Testis (tissue), 3 donors: ENCODE results near the gene GLI3. TPM values are rescaled to one million over a fixed set of nuclear protein-coding genes. Genes with fewer than 3 reads are reported as not detected.

ENCODE experiments used
- DNase-seq: peaks from one replicate; pipeline ENCODE4 v3.0.0-alpha.2; 2019
- H3K27ac ChIP-seq, 2 donors: fragments of 200-600 bp; sonication (generic); one replicate each; pipeline ENCODE4 v1.5.1; 2019
- H3K27me3 ChIP-seq: fragments of 200-600 bp; sonication (generic); one replicate; pipeline ENCODE4 v1.5.1; 2019
- H3K36me3 ChIP-seq: fragments of 200-600 bp; sonication (generic); one replicate; pipeline ENCODE4 v1.5.1; 2017; ENCODE audit warnings: low read depth; ENCODE audit errors: missing control alignments
- H3K4me1 ChIP-seq: fragments of 200-600 bp; sonication (generic); one replicate; pipeline ENCODE4 v1.5.1; 2019
- H3K4me3 ChIP-seq, 2 donors: fragments of 200-600 bp; sonication (generic); one replicate each; pipeline ENCODE4 v1.5.1; 2017 to 2019
- H3K9me3 ChIP-seq: fragments of 200-600 bp; sonication (generic); one replicate; pipeline ENCODE4 v1.5.1; 2017
- POLR2A ChIP-seq: fragments of 450-650 bp; IDR thresholded peaks from one replicate; pipeline ENCODE4 v1.6.1; 2017; ENCODE audit warnings: antibody characterized with exemption, mild to moderate bottlenecking, moderate library complexity
- WGBS, 2 donors: methylation state at CpG; one replicate each; pipeline ENCODE4 v1.1.5; 2018; 5-methylcytosine and 5-hydroxymethylcytosine counted together
- intact Hi-C: fragments of 100-400 bp; cut with DNase I; formaldehyde crosslinking; loops from one replicate; pipeline ENCODE4 v1.15.1; 2023; ENCODE audit warnings: low total_unique reads
- polyA plus RNA-seq: library from polyadenylated mRNA; stranded (reverse); fragments of 350-450 nt; fragmentation: Illumina TruSeq; extraction: RNeasy Lipid Tissue Mini Kit (QIAGEN cat#74804); gene quantifications from one replicate; pipeline ENCODE4 v1.2.3, GENCODE V29; 2014; ENCODE audit warnings: low read depth, low replicate concordance; ENCODE audit not compliant: insufficient read depth
- total RNA-seq, 2 donors: library from RNA; depleted of rRNA; stranded (reverse); fragments of >200 nt; gene quantifications; one replicate each; pipeline ENCODE4 v1.2.3, GENCODE V29; 2016
- TF ChIP-seq, protein P1 (sequence below), 3 experiments: fragments of 450-650 bp in 2 of 3; fragments of 200-600 bp in 1 of 3; sonication (generic) in 1 of 3; IDR thresholded peaks; one replicate each; pipeline ENCODE4 v1.5.1; 2016 to 2019; ENCODE audit warnings: antibody characterized with exemption in 3 of 3, mild to moderate bottlenecking in 2 of 3, moderate library complexity in 1 of 3

GLI3 gene
- total and polyA plus RNA-seq, 3 donors from 2014 or later, result 3.8 to 7.3 (median 5.0) TPM

DNA sequence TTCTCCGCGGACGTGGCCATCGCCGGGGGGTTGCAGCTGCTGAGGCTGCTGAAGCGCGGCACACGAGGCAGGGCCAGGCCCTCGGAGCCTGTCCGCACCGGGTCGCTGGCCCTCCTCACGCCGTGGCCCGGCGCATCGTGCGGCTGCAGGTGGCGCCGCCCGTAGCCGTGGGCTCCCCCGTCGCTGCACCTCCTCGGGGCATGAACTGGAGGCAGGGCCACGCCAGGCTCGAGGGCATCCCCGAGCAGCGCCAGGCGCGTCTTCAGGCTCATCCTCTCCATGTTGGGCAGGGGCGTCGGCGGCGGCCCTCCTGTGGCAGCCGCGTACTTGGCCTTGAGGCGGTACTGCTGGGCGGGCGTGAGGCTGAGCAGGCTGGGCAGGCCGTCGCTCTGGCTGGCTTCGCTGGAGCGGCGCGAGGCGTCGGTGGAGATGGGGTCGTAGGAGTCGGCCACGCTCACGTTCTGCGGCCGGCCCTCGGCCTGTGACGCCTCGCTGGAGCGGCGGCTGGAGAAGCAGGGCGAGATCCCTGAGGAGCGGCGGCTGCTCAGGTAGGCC lies 271.0 kb downstream of the GLI3 start:
- no peaks in the 10 kb centered on the region for H3K4me1 ChIP-seq
- DNase-seq, result no peak
- no peak overlapping the region for H3K27ac ChIP-seq
- no peak for TF ChIP-seq POLR2A
- TF ChIP-seq, protein P1, sequence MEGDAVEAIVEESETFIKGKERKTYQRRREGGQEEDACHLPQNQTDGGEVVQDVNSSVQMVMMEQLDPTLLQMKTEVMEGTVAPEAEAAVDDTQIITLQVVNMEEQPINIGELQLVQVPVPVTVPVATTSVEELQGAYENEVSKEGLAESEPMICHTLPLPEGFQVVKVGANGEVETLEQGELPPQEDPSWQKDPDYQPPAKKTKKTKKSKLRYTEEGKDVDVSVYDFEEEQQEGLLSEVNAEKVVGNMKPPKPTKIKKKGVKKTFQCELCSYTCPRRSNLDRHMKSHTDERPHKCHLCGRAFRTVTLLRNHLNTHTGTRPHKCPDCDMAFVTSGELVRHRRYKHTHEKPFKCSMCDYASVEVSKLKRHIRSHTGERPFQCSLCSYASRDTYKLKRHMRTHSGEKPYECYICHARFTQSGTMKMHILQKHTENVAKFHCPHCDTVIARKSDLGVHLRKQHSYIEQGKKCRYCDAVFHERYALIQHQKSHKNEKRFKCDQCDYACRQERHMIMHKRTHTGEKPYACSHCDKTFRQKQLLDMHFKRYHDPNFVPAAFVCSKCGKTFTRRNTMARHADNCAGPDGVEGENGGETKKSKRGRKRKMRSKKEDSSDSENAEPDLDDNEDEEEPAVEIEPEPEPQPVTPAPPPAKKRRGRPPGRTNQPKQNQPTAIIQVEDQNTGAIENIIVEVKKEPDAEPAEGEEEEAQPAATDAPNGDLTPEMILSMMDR (IDR thresholded peaks at IDR 0.05), result no peak
- H3K36me3 ChIP-seq, result no peaks in the 10 kb centered on the region
- peak overlapping the region; percentile 21 to 30 for H3K4me3 ChIP-seq
- intact Hi-C loops, result no loop called here
- no peaks in the 10 kb centered on the region for H3K27me3 ChIP-seq
- WGBS, 2 donors, result 84 to 90% methylated on average over 12 to 62 of the region's 62 CpGs
- H3K9me3 ChIP-seq, result no peaks in the 10 kb centered on the region

DNA sequence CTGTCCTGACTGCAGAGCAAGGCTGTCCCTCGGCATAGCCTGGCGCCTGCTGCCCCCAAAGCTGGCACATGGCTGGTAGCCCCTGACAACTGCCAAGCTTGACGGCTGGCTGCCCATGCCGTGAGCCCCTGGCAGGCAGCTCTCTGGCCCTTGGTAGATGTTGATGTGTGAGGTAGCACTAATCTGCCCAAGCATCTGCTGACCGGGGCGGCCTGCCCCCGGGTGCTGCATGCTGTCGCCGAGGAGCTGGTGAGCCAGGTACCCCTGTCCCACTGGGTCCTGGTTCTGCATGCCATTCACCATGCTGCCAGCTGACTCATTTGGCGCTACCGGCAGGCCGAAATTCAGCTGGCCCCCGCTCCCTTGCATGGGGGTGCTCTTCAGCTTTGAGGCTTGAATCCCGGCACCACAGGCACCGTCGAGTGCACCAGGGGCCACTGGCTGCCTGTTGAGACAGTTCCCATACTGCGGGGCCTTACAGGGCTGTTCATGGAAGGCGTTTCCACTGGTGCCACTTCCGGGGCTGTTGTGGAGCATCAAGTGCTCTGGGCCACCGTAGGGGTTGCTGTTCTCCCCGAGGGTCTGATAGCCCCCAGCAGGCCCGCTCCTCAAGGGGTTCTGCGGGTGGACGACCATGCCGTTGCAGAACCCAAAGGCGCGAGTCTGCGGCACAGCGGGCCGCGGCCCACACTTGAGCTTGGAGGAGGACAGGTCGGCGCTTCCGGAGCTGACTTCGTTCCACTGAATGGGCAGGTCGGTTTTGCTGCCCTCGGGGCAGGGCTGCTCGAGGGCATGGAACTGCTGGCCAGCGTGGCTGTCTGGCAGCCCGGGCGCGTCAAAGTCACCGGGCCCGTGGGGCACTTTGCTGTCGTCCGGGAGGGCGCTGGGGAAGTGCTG lies 271.9 kb downstream of the GLI3 start:
- 74 to 75% methylated on average over 18 to 47 of the region's 47 CpGs for WGBS, 2 donors
- TF ChIP-seq, protein P1 (IDR thresholded peaks at IDR 0.05), result no peak
- no peak for TF ChIP-seq POLR2A
- peak overlapping the region in 1 of 2 donors; percentile 30 for H3K4me3 ChIP-seq
- no peaks in the 10 kb centered on the region for H3K4me1 ChIP-seq
- no peak for DNase-seq
- H3K36me3 ChIP-seq, result no peaks in the 10 kb centered on the region
- H3K27ac ChIP-seq, result no peak overlapping the region
- intact Hi-C loops, result no loop called here
- H3K27me3 ChIP-seq, result no peaks in the 10 kb centered on the region
- H3K9me3 ChIP-seq, result no peaks in the 10 kb centered on the region

DNA sequence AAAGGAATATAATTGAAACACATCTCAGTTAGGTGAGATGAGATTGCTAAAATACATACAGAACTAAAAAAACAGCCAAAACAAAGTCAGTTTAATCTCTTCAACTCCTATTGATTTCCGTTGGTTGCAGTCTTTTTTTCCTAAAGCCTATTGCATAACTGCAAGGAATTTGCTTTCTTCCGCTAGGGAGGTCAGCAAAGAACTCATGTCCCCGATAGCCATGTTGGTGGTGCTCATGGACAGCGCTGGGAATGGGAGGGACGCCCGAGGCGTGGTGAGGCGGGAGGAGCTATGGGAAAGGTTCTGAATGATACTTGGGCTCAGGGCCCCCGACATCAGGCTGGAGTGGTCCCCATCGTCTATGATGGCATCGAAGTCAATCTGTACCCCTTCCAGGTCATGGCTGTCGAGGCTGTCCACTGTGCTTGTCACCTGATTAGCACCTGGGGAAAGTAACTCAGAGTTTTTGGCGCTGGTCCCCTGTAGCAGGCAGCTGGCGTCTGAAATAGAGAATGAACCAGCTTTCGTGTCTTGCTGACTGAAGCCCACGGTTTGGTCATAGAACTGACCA lies 272.7 kb downstream of the GLI3 start:
- no peak for DNase-seq
- H3K9me3 ChIP-seq, result no peaks in the 10 kb centered on the region
- intact Hi-C loops, result no loop called here
- H3K4me1 ChIP-seq, result no peaks in the 10 kb centered on the region
- WGBS, 2 donors, result 74 to 86% methylated on average over 14 to 16 of the region's 16 CpGs
- TF ChIP-seq, protein P1 (IDR thresholded peaks at IDR 0.05), result no peak
- TF ChIP-seq POLR2A, result no peak
- no peaks in the 10 kb centered on the region for H3K27me3 ChIP-seq
- no peak overlapping the region for H3K27ac ChIP-seq
- no peaks in the 10 kb centered on the region for H3K36me3 ChIP-seq
- no peak overlapping the region for H3K4me3 ChIP-seq

DNA sequence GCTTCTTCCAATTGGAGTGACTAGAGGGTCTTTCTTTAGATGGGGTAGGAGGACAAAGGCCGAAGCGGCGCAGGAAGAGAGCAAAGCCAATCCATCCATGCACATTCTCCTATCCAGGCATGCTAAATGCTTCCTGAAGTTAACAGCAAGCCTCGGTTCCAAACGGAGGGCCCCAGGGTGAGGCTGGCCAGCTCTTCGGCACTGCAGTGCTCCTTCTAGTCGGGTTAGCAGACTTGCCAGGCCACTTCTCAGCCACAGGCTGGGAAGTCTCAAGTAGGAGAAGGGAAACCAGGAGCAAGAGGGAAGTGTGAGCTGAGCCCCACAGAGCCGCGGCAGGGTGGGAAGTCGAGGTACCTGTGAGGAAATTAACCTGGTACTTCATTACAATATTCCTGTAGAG lies 280.3 kb downstream of the GLI3 start:
- H3K4me3 ChIP-seq, result no peak overlapping the region
- H3K9me3 ChIP-seq, result no peaks in the 10 kb centered on the region
- H3K36me3 ChIP-seq, result no peaks in the 10 kb centered on the region
- DNase-seq, result no peak
- no peak for TF ChIP-seq POLR2A
- TF ChIP-seq, protein P1 (IDR thresholded peaks at IDR 0.05), result no peak
- intact Hi-C loops, result no loop called here
- 42 to 55% methylated on average over 9 to 10 of the region's 10 CpGs for WGBS, 2 donors
- H3K27ac ChIP-seq, result no peak overlapping the region
- peaks cover 24% of the 10 kb centered on the region for H3K4me1 ChIP-seq
- H3K27me3 ChIP-seq, result no peaks in the 10 kb centered on the region
